Epithelial cell of umbilical artery (primary cell): Measurements from ENCODE around the gene MAGEA8. TPM values are rescaled to one million over a fixed set of nuclear protein-coding genes. Genes with fewer than 3 reads are reported as not detected.

ENCODE experiments used
- total RNA-seq: library from RNA; depleted of rRNA; stranded (reverse); fragments of >200 nt; gene quantifications from 2 replicates; pipeline ENCODE4 v1.2.3, GENCODE V29; 2014

MAGEA8 gene
- total RNA-seq: not detected in 2 replicates

GRCh38 chrX:149881081-149881711 is at the start of gene MAGEA8:
TSS of gene MAGEA8 (plus strand) at chrX:149881183. CDS start at chrX:149884273, 3,090 bp downstream.

DNA sequence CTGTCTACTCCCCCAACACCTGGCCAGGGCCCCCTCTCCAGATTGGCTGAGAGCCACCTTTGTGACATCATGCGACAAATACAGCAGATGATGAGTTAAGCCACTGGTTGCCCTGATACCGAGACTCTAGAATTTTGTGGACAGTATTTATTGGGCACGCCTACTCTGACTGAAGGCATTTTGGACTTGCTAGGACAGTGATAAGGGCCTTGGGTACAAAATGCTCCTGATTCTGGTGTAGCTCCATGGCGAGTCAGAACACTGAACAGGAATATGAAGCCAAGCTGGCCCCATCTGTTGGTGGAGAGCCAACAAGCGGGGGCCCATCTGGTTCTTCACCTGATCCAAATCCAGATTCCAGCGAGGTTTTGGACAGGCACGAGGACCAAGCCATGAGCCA is 48.4 kb downstream of the MAGEA8 start, which contains the start of gene HSFX4:
HSFX4 (plus strand) TSS at position 174 of the 400 bp plus-strand sequence; CDS start at position 246, 72 bp downstream.

Other genes with a start within 250 kb of the MAGEA8 start
- gene TMEM185A, start 249.4 kb upstream of the MAGEA8 start, total RNA-seq: 11.1 and 14.6 TPM in 2 replicates
- not detected in 2 replicates for gene MAGEA11, start 169.1 kb upstream of the MAGEA8 start, total RNA-seq
- gene HSFX1, start 107.1 kb upstream of the MAGEA8 start, total RNA-seq: under 0.01 and 0.46 TPM in 2 replicates
- not detected in 2 replicates for gene MAGEA9, start 99.3 kb upstream of the MAGEA8 start, total RNA-seq
- gene HSFX4, start 48.4 kb downstream of the MAGEA8 start, total RNA-seq: not detected in 2 replicates
- gene EOLA2, start 57.3 kb downstream of the MAGEA8 start, total RNA-seq: 12.8 and 24.0 TPM in 2 replicates